ENCODE data around the gene DOK7. TPM values are rescaled to one million over a fixed set of nuclear protein-coding genes. Genes with fewer than 3 reads are reported as not detected.
A peak's percentile ranks its signal among the peaks of the same experiment; 100 is the strongest.

The DOK7 gene
- total RNA-seq, 1 donor from 2014 or later = 5.1 TPM

GRCh38 chr4:3427706-3428446, 35.2 kb upstream of the DOK7 start:
- DNase-seq = peak; percentile 54
- TF ChIP-seq CTCF (IDR thresholded peaks at IDR 0.05; ENCODE audit: partially characterized antibody, unreplicated experiment) = no peak
- no peaks in the 10 kb centered on the region for H3K36me3 Mint-ChIP-seq (ENCODE audit: unreplicated experiment)
- H3K4me3 Mint-ChIP-seq (ENCODE audit: unreplicated experiment) = peak overlapping the region; percentile 15
- H3K9me3 Mint-ChIP-seq (ENCODE audit: unreplicated experiment) = peaks cover 1% of the 10 kb centered on the region
- H3K27me3 Mint-ChIP-seq (ENCODE audit: unreplicated experiment) = peaks cover 5% of the 10 kb centered on the region
- H3K27ac Mint-ChIP-seq (ENCODE audit: unreplicated experiment) = no peak overlapping the region
- H3K4me1 Mint-ChIP-seq (ENCODE audit: low read depth, unreplicated experiment) = peaks cover 4% of the 10 kb centered on the region

DNA sequence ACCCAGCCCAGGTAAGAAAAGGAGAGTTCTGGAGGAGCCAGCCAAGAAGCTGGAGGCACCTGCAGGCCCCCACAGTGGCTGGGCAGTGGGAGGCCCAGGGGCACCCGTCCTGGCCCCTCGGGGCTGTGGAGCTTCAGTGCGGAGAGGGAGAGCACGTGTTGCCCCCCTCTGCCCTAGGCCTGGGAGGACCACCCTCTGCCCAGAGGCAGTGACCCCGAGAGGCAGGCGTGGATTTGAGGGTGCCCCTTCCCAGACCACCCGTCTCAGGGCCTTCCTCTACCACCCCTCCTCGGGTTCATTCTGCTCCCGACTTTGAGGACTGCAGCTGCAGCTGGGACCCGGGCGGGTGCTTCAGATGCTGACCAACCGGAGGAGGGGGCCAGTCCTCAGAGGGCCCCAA, 33.5 kb upstream of the DOK7 start:
- H3K4me3 Mint-ChIP-seq (ENCODE audit: unreplicated experiment) = no peak overlapping the region
- H3K9me3 Mint-ChIP-seq (ENCODE audit: unreplicated experiment) = peaks cover 5% of the 10 kb centered on the region
- no peak overlapping the region for H3K27ac Mint-ChIP-seq (ENCODE audit: unreplicated experiment)
- DNase-seq = no peak
- H3K4me1 Mint-ChIP-seq (ENCODE audit: low read depth, unreplicated experiment) = peaks cover 9% of the 10 kb centered on the region
- H3K36me3 Mint-ChIP-seq (ENCODE audit: unreplicated experiment) = no peaks in the 10 kb centered on the region
- TF ChIP-seq CTCF (IDR thresholded peaks at IDR 0.05; ENCODE audit: partially characterized antibody, unreplicated experiment) = no peak
- H3K27me3 Mint-ChIP-seq (ENCODE audit: unreplicated experiment) = peaks cover 9% of the 10 kb centered on the region

DNA sequence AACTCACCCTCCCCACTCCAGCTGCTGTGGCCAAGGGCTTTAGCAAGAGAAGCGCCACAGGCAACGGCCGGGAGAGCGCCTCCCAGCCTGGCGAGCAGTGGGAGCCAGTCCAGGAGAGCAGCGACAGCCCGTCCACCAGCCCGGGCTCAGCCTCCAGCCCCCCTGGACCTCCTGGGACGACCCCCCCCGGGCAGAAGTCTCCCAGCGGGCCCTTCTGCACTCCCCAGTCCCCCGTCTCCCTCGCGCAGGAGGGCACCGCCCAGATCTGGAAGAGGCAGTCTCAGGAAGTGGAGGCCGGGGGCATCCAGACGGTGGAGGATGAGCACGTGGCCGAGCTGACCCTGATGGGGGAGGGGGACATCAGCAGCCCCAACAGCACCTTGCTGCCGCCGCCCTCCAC, 32.6 kb upstream of the DOK7 start:
- peaks cover 7% of the 10 kb centered on the region for H3K27me3 Mint-ChIP-seq (ENCODE audit: unreplicated experiment)
- no peak overlapping the region for H3K27ac Mint-ChIP-seq (ENCODE audit: unreplicated experiment)
- peaks cover 13% of the 10 kb centered on the region for H3K4me1 Mint-ChIP-seq (ENCODE audit: low read depth, unreplicated experiment)
- H3K4me3 Mint-ChIP-seq (ENCODE audit: unreplicated experiment) = no peak overlapping the region
- H3K9me3 Mint-ChIP-seq (ENCODE audit: unreplicated experiment) = peaks cover 6% of the 10 kb centered on the region
- no peaks in the 10 kb centered on the region for H3K36me3 Mint-ChIP-seq (ENCODE audit: unreplicated experiment)
- DNase-seq = no peak
- TF ChIP-seq CTCF (IDR thresholded peaks at IDR 0.05; ENCODE audit: partially characterized antibody, unreplicated experiment) = no peak

DNA sequence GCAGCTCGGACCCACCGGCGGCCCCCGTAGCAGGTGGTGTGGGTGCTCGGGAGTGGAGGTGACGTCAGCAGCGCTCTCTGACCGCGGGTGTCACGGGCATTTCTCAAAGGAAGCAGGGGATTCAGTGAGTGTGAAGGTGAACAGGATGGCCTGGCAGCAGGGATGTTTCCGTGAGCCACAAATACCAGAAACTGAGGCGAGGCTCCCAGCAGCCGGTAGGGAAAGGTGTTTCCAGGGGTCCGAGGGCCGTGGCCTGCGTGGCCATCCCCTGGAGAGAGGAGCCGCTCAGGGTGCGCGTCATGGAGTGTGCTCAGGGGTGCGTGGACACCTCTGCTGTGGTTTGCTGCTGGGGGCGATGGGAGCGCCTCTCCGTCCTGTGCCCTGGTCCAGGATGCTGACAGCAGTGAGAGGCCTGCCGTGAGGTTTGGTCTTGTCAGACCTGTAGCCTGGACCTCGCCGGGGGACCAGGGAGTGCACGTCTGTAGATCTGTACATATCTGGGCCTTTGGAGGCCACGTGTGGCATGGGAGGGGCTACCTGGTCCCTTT, 31.6 kb upstream of the DOK7 start:
- no peak for TF ChIP-seq CTCF (IDR thresholded peaks at IDR 0.05; ENCODE audit: partially characterized antibody, unreplicated experiment)
- no peak overlapping the region for H3K27ac Mint-ChIP-seq (ENCODE audit: unreplicated experiment)
- H3K4me3 Mint-ChIP-seq (ENCODE audit: unreplicated experiment) = no peak overlapping the region
- peaks cover 14% of the 10 kb centered on the region for H3K4me1 Mint-ChIP-seq (ENCODE audit: low read depth, unreplicated experiment)
- peaks cover 7% of the 10 kb centered on the region for H3K27me3 Mint-ChIP-seq (ENCODE audit: unreplicated experiment)
- no peaks in the 10 kb centered on the region for H3K36me3 Mint-ChIP-seq (ENCODE audit: unreplicated experiment)
- peaks cover 6% of the 10 kb centered on the region for H3K9me3 Mint-ChIP-seq (ENCODE audit: unreplicated experiment)
- no peak for DNase-seq

DNA sequence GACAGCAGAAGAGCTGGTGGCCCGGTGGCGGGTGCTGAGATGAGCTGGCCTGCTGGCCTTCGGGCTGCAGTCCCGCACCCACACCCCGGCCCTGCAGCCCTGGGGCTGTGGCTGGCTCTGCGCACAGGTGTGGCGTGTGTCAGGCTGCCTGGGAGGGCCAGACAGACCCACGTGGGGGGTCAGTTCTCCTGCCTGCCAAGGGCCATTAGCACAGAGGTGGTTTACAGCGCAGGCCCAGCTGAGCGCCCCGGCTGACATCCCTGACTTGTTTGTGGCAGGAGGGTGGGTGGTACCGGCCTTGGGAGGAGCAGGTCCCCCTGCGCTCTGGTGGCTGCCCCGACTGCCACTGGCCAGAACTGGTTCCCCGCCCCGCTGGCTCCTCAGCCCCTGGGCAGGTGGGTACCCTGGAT, 30.7 kb upstream of the DOK7 start:
- Mint-ChIP-seq H3K27ac (ENCODE audit: unreplicated experiment) (no peak overlapping the region), H3K4me1 (ENCODE audit: low read depth, unreplicated experiment) (peaks cover 14% of the 10 kb centered on the region), H3K36me3 (ENCODE audit: unreplicated experiment) (no peaks in the 10 kb centered on the region), H3K4me3 (ENCODE audit: unreplicated experiment) (no peak overlapping the region), H3K9me3 (ENCODE audit: unreplicated experiment) (peaks cover 6% of the 10 kb centered on the region), H3K27me3 (ENCODE audit: unreplicated experiment) (peaks cover 7% of the 10 kb centered on the region)
- TF ChIP-seq CTCF (IDR thresholded peaks at IDR 0.05; ENCODE audit: partially characterized antibody, unreplicated experiment) = no peak
- no peak for DNase-seq
